ENCODE results near the gene GALNT2. TPM values are rescaled to one million over a fixed set of nuclear protein-coding genes. Genes with fewer than 3 reads are reported as not detected.

GALNT2 gene
- total RNA-seq, 1 donor = 38.0 TPM

- no peak for DNase-seq (ENCODE audit: low read depth in 2 of 3, low spot score in 2 of 3)
Measured at GRCh38 chr1:230267338-230268065, 200.5 kb downstream of the GALNT2 start.

- DNase-seq (ENCODE audit: low read depth in 2 of 3, low spot score in 2 of 3) = peak in 2 of 3 donors; percentile 70 to 76
Measured at GRCh38 chr1:230268371-230269170, 201.5 kb downstream of the GALNT2 start.

GRCh38 chr1:230270185-230270558 lies 203.1 kb downstream of the GALNT2 start:
- DNase-seq (ENCODE audit: low read depth in 2 of 3, low spot score in 2 of 3) = no peak

- peak in 2 of 3 donors; percentile 72 to 85 for DNase-seq (ENCODE audit: low read depth in 2 of 3, low spot score in 2 of 3)
Measured at GRCh38 chr1:230270559-230271281, 203.7 kb downstream of the GALNT2 start.

GRCh38 chr1:230271300-230272035 lies 204.4 kb downstream of the GALNT2 start:
- no peak for DNase-seq (ENCODE audit: low read depth in 2 of 3, low spot score in 2 of 3)

- no peak for DNase-seq (ENCODE audit: low read depth in 2 of 3, low spot score in 2 of 3)
Measured at GRCh38 chr1:230272557-230272956, 205.5 kb downstream of the GALNT2 start.

GRCh38 chr1:230273141-230273710 lies 206.2 kb downstream of the GALNT2 start:
- DNase-seq (ENCODE audit: low read depth in 2 of 3, low spot score in 2 of 3) = no peak

GRCh38 chr1:230274254-230274653 lies 207.2 kb downstream of the GALNT2 start:
- peak in 2 of 3 donors; percentile 58 to 72 for DNase-seq (ENCODE audit: low read depth in 2 of 3, low spot score in 2 of 3)

- DNase-seq (ENCODE audit: low read depth in 2 of 3, low spot score in 2 of 3) = no peak
Measured at GRCh38 chr1:230276401-230276800, 209.4 kb downstream of the GALNT2 start.

- no peak for DNase-seq (ENCODE audit: low read depth in 2 of 3, low spot score in 2 of 3)
Measured at GRCh38 chr1:230277201-230278025, 210.4 kb downstream of the GALNT2 start.

GRCh38 chr1:230278376-230278775 lies 211.3 kb downstream of the GALNT2 start:
- no peak for DNase-seq (ENCODE audit: low read depth in 2 of 3, low spot score in 2 of 3)

GRCh38 chr1:230278871-230279582 lies 212.0 kb downstream of the GALNT2 start:
- DNase-seq (ENCODE audit: low read depth in 2 of 3, low spot score in 2 of 3) = no peak

GRCh38 chr1:230279583-230279945 lies 212.5 kb downstream of the GALNT2 start:
- DNase-seq (ENCODE audit: low read depth in 2 of 3, low spot score in 2 of 3) = no peak

- DNase-seq (ENCODE audit: low read depth in 2 of 3, low spot score in 2 of 3) = peak in 1 of 3 donors; percentile 56
Measured at GRCh38 chr1:230280054-230280795, 213.2 kb downstream of the GALNT2 start.

- DNase-seq (ENCODE audit: low read depth in 2 of 3, low spot score in 2 of 3) = peak in 1 of 3 donors; percentile 34
Measured at GRCh38 chr1:230280906-230281413, 213.9 kb downstream of the GALNT2 start.

GRCh38 chr1:230281556-230281955 lies 214.5 kb downstream of the GALNT2 start:
- no peak for DNase-seq (ENCODE audit: low read depth in 2 of 3, low spot score in 2 of 3)

GRCh38 chr1:230282157-230282556 lies 215.1 kb downstream of the GALNT2 start:
- DNase-seq (ENCODE audit: low read depth in 2 of 3, low spot score in 2 of 3) = no peak

- no peak for DNase-seq (ENCODE audit: low read depth in 2 of 3, low spot score in 2 of 3)
Measured at GRCh38 chr1:230283678-230284077, 216.6 kb downstream of the GALNT2 start.
